ENCODE results near the gene LEKR1.

DNA sequence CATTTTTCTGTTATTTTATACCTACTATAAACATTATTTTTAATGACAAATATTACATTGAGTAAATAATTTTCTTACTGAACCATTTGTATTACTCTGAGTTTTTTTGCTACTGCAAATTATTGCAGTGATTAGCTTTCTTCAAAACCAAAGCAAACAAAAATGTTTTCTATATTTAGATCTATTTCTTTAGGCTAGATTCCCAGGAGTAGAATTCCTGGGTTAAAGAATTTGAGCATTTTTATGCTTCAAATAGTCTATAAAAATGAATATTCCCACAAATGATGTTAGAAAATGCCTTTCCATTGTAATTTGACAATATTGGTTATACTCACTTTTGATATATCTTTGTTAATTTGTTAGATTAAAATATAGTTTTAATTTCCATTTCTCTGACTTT, 76.8 kb downstream of the LEKR1 start:
- TF ChIP-seq YY1 (IDR thresholded peaks at IDR 0.05; ENCODE audit: insufficient read depth, insufficient read length) (no peak), ZNF274 (IDR thresholded peaks at IDR 0.05; ENCODE audit: low read depth, low read length) (no peak), SUZ12 (IDR thresholded peaks at IDR 0.05; ENCODE audit: extremely low read depth, insufficient read depth, insufficient read length) (no peak)
